Smooth muscle cell of the brain vasculature (primary cell): ENCODE results near the gene MYMX.

ENCODE experiments used
- DNase-seq: peaks from one replicate; pipeline ENCODE4 v3.0.0-alpha.2; 2012; ENCODE audit warnings: low read depth, low spot score

The MYMX gene

GRCh38 chr6:44264154-44265006 lies 47.7 kb downstream of the MYMX start:
- no peak for DNase-seq

GRCh38 chr6:44265007-44265721 lies 48.4 kb downstream of the MYMX start, which contains the start of gene NFKBIE:
NFKBIE (minus strand) TSS chr6:44265551; CDS start chr6:44265346, 205 bp downstream.
- DNase-seq, result no peak

- DNase-seq, result no peak
Measured at GRCh38 chr6:44265722-44266233, 49.1 kb downstream of the MYMX start.

GRCh38 chr6:44266347-44266746 lies 49.6 kb downstream of the MYMX start:
- no peak for DNase-seq

GRCh38 chr6:44267252-44267651 lies 50.5 kb downstream of the MYMX start:
- DNase-seq, result no peak
